Breast epithelium (tissue), 3 donors: ENCODE measurements around the gene GLT8D2.

ENCODE experiments used
- POLR2A ChIP-seq: fragments of 450-650 bp; IDR thresholded peaks from one replicate; pipeline ENCODE4 v1.6.1; 2016; ENCODE audit warnings: antibody characterized with exemption, mild to moderate bottlenecking, moderate library complexity
- TF ChIP-seq, protein P1 (sequence below), 3 donors: fragments of 450-650 bp; IDR thresholded peaks; one replicate each; pipeline ENCODE4 v1.5.1; 2016 to 2017; ENCODE audit warnings: antibody characterized with exemption in 3 of 3, mild to moderate bottlenecking in 3 of 3, moderate library complexity in 3 of 3

GRCh38 chr12:104064031-104064841 is 14.2 kb upstream of the GLT8D2 start, which contains the start of gene HCFC2:
- TF ChIP-seq POLR2A, result peak; percentile 23
- TF ChIP-seq, protein P1, sequence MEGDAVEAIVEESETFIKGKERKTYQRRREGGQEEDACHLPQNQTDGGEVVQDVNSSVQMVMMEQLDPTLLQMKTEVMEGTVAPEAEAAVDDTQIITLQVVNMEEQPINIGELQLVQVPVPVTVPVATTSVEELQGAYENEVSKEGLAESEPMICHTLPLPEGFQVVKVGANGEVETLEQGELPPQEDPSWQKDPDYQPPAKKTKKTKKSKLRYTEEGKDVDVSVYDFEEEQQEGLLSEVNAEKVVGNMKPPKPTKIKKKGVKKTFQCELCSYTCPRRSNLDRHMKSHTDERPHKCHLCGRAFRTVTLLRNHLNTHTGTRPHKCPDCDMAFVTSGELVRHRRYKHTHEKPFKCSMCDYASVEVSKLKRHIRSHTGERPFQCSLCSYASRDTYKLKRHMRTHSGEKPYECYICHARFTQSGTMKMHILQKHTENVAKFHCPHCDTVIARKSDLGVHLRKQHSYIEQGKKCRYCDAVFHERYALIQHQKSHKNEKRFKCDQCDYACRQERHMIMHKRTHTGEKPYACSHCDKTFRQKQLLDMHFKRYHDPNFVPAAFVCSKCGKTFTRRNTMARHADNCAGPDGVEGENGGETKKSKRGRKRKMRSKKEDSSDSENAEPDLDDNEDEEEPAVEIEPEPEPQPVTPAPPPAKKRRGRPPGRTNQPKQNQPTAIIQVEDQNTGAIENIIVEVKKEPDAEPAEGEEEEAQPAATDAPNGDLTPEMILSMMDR (IDR thresholded peaks at IDR 0.05), result no peak
